Measurements from ENCODE around the gene CGN. TPM values are rescaled to one million over a fixed set of nuclear protein-coding genes. Genes with fewer than 3 reads are reported as not detected.

Gene CGN
- total and polyA plus RNA-seq, 2 of the 13 experiments (the other 11 are each of a cell fraction or from before 2014, with no cell fraction given): 0.75 to 0.81 TPM

- H2AFZ ChIP-seq (ENCODE audit: low read length): no peak overlapping the region
- TF ChIP-seq HNRNPH1 (optimal IDR thresholded peaks at IDR 0.05; ENCODE audit: low read depth, low read length) (no peak), ASH2L (IDR thresholded peaks at IDR 0.05; ENCODE audit: insufficient read length, low read depth, low read length) (no peak), ZNF530 (CRISPR knock-in tag; IDR thresholded peaks at IDR 0.05; ENCODE audit: low read depth) (no peak), CERS6 (CRISPR knock-in tag; IDR thresholded peaks at IDR 0.05) (no peak), RNF2 (conservative IDR thresholded peaks at IDR 0.05; ENCODE audit: low read depth) (no peak), HIC2 (CRISPR knock-in tag; IDR thresholded peaks at IDR 0.05; ENCODE audit: low read depth) (no peak), ZNF747 (CRISPR knock-in tag; IDR thresholded peaks at IDR 0.05; ENCODE audit: borderline replicate concordance) (no peak)
- DNase-seq (ENCODE audit: low spot score) (no peak), FAIRE-seq (no peak), ATAC-seq (no peak)
- H3K9ac ChIP-seq (ENCODE audit: insufficient read depth, low read depth, low read length): no peak overlapping the region
- WGBS (ENCODE audit: low lambda C conversion rate): 96% methylated on average over 2 of the region's 2 CpGs
- POLR2A ChIA-PET: interaction anchor here (3.8 kb wide), 1 partner anchor 20 kb away, joined by 14 read pairs; the partner anchor contains the start of gene TUFT1
- intact Hi-C loops (cut with micrococcal nuclease; ENCODE audit: unreplicated experiment) (no loop called here), in situ Hi-C loops (cut with HindIII; ENCODE audit: extremely low pct_ligation_motif_present, low pct_unique_long_range_greater_than_20kb) (no loop called here)
- no peaks in the 10 kb centered on the region; a peak in 1 of 5 replicates for H3K36me3 ChIP-seq (replicated peaks in 1 of 2; ENCODE audit: control insufficient read depth in 1 of 2, insufficient read depth in 2 of 2, low read length in 2 of 2)
- no peaks in the 10 kb centered on the region for H4K20me1 ChIP-seq (ENCODE audit: insufficient read depth, low read length)
- CTCF ChIA-PET (ENCODE audit: low intra/inter-chr PET ratio, low total read pairs): no interaction called here
- H3K4me3 ChIP-seq (replicated peaks in 1 of 3; ENCODE audit: insufficient read depth in 1 of 3, low read depth in 2 of 3, low read length in 3 of 3): no peak overlapping the region
- no peaks in the 10 kb centered on the region for H3K79me2 ChIP-seq (ENCODE audit: insufficient read depth, low read length)
- no peaks in the 10 kb centered on the region for H3K27me3 ChIP-seq (ENCODE audit: control insufficient read depth in 1 of 2, insufficient read depth in 2 of 2, low read length in 2 of 2)
- no peak overlapping the region for H3K27ac ChIP-seq (ENCODE audit: extremely low read length, insufficient read depth, low read length)
- no TSS peak for BruUV-seq (replicated peaks)
- no peaks in the 10 kb centered on the region for H3K9me3 ChIP-seq (ENCODE audit: low read length)
- H3K4me1 ChIP-seq (ENCODE audit: insufficient read depth, low read length): peaks cover 30% of the 10 kb centered on the region
- H3K4me2 ChIP-seq (ENCODE audit: low read depth, low read length): no peak overlapping the region
Observed at GRCh38 chr1:151519667-151520066, 8.5 kb downstream of the CGN start.
